SK-N-SH (cell line): Measurements from ENCODE around the gene TAS1R1. TPM values are rescaled to one million over a fixed set of nuclear protein-coding genes. Genes with fewer than 3 reads are reported as not detected.

Source experiments
- CTCF ChIA-PET: fragments of 300-600, 350-600 bp; formaldehyde crosslinking; extraction: SDS; loops from one replicate; lab custom pipeline; 2021; lab: Yijun Ruan, JAX
- POLR2A ChIA-PET: fragments of 350-600 bp; sonication (Branson Sonifier 250); formaldehyde crosslinking; extraction: SDS; loops from one replicate; lab custom pipeline; 2020; ENCODE audit warnings: antibody characterized with exemption, inconsistent platforms; lab: Yijun Ruan, JAX
- DNase-seq: peaks from one replicate; pipeline ENCODE4 v3.0.0; 2012
- H2AFZ ChIP-seq: fragments of 200-600 bp; sonication (generic); 2 replicates; pipeline ENCODE4 v1.8.1; 2016; ENCODE audit warnings: antibody characterized with exemption, mild to moderate bottlenecking, low read depth
- H3F3A ChIP-seq: fragments of 200-600 bp; sonication (generic); replicated peaks from 2 replicates; pipeline ENCODE3; 2016; ENCODE audit warnings: antibody characterized with exemption, mild to moderate bottlenecking; ENCODE audit not compliant: insufficient read depth
- H3K27ac ChIP-seq, 2 experiments: fragments of 200-500 bp in 1 of 2; fragments of 200-600 bp in 1 of 2; sonication (Bioruptor generic) in 1 of 2; sonication (generic), shearing (Covaris generic) in 1 of 2; 2 replicates each; pipeline versions ENCODE4 v1.5.1 to v1.6.1; 2014 to 2016; ENCODE audit warnings: low read depth in 2 of 2, inconsistent platforms in 1 of 2, low read length in 1 of 2, mild to moderate bottlenecking in 1 of 2, mixed read lengths in 1 of 2
- H3K27me3 ChIP-seq: fragments of 200-600 bp; sonication (generic), shearing (Covaris generic); 2 replicates; pipeline ENCODE4 v1.6.1; 2016; ENCODE audit warnings: mixed run types; ENCODE audit not compliant: insufficient read depth
- H3K36me3 ChIP-seq, 2 experiments: fragments of 200-500 bp in 1 of 2; fragments of 200-600 bp in 1 of 2; sonication (Bioruptor generic) in 1 of 2; sonication (generic) in 1 of 2; replicated peaks in 1 of 2; 2 replicates each; pipeline versions ENCODE3 to v1.5.1; 2014 to 2016; ENCODE audit warnings: low read length in 1 of 2, mild to moderate bottlenecking in 1 of 2; ENCODE audit not compliant: insufficient read depth in 2 of 2, control insufficient read depth in 1 of 2
- H3K4me1 ChIP-seq, 2 experiments: fragments of 200-500 bp in 1 of 2; fragments of 200-600 bp in 1 of 2; sonication (Bioruptor generic) in 1 of 2; sonication (generic), shearing (Covaris generic) in 1 of 2; 2 replicates each; pipeline versions ENCODE4 v1.5.1 to v1.6.1; 2014 to 2016; ENCODE audit warnings: low read depth in 1 of 2, low read length in 1 of 2, mixed run types in 1 of 2; ENCODE audit not compliant: insufficient read depth in 2 of 2, control insufficient read depth in 1 of 2
- H3K4me2 ChIP-seq: fragments of 200-600 bp; sonication (generic), shearing (Covaris generic); 2 replicates; pipeline ENCODE4 v1.6.1; 2017; ENCODE audit warnings: mixed run types
- H3K4me3 ChIP-seq, 2 experiments: fragments of 200-500 bp in 1 of 2; fragments of 200-600 bp in 1 of 2; sonication (Bioruptor generic) in 1 of 2; sonication (generic), shearing (Covaris generic) in 1 of 2; 2 replicates each; pipeline versions ENCODE4 v1.5.1 to v1.8.1; 2014 to 2016; ENCODE audit warnings: low read depth in 2 of 2, inconsistent platforms in 1 of 2, low read length in 1 of 2, mild to moderate bottlenecking in 1 of 2, mixed read lengths in 1 of 2, moderate library complexity in 1 of 2
- H3K79me2 ChIP-seq: fragments of 200-600 bp; sonication (generic); 2 replicates; pipeline ENCODE4 v1.8.1; 2017; ENCODE audit warnings: mild to moderate bottlenecking; ENCODE audit not compliant: insufficient read depth
- H3K9ac ChIP-seq: fragments of 200-600 bp; sonication (generic); 2 replicates; pipeline ENCODE4 v1.6.1; 2017; ENCODE audit warnings: mixed run types
- H3K9me2 ChIP-seq: fragments of 200-600 bp; sonication (generic); 2 replicates; pipeline ENCODE4 v1.6.1; 2017; ENCODE audit warnings: mixed run types
- H3K9me3 ChIP-seq: fragments of 200-600 bp; sonication (generic); 2 replicates; pipeline ENCODE4 v1.6.1; 2017; ENCODE audit warnings: mixed run types, mild to moderate bottlenecking, moderate library complexity
- H4K20me1 ChIP-seq: fragments of 200-600 bp; sonication (generic); 2 replicates; pipeline ENCODE4 v1.6.1; 2017; ENCODE audit warnings: mild to moderate bottlenecking, mixed run types; ENCODE audit not compliant: insufficient read depth
- CTCF ChIP-seq: fragments of 200-600 bp; sonication (generic); IDR thresholded peaks from 2 replicates; pipeline ENCODE4 v1.6.1; 2017; ENCODE audit warnings: antibody characterized with exemption, mild to moderate bottlenecking, moderate library complexity
- ELF1 ChIP-seq: IDR thresholded peaks from 2 replicates; pipeline ENCODE4 v1.4.0; 2012
- EZH2phosphoT487 ChIP-seq: fragments of 200-600 bp; sonication (generic); IDR thresholded peaks from 2 replicates; pipeline ENCODE4 v1.6.1; 2017; ENCODE audit warnings: low read depth, mixed run types, mild to moderate bottlenecking, antibody characterized with exemption, moderate library complexity, borderline replicate concordance
- FOXJ3 ChIP-seq: sonication (generic); formaldehyde crosslinking; IDR thresholded peaks from 2 replicates; pipeline ENCODE4 v1.5.1; 2020; ENCODE audit warnings: mild to moderate bottlenecking, missing genetic modification reagents
- IRF3 ChIP-seq: fragments of 150-350 bp; IDR thresholded peaks from 2 replicates; pipeline ENCODE4 v1.6.1; 2016; ENCODE audit warnings: mild to moderate bottlenecking, low read depth, low read length
- JUND ChIP-seq: IDR thresholded peaks from 2 replicates; pipeline ENCODE4 v1.4.0; 2012
- MEF2A ChIP-seq: IDR thresholded peaks from 2 replicates; pipeline ENCODE4 v1.4.0; 2012; ENCODE audit warnings: low read depth, borderline replicate concordance
- MXI1 ChIP-seq: IDR thresholded peaks from 2 replicates; pipeline ENCODE4 v1.6.1; 2012; ENCODE audit warnings: mild to moderate bottlenecking, low read depth, low read length, improper control_type of control experiment
- NFIC ChIP-seq: IDR thresholded peaks from 2 replicates; pipeline ENCODE4 v1.4.0; 2012; ENCODE audit warnings: borderline replicate concordance
- NRF1 ChIP-seq: IDR thresholded peaks from 2 replicates; pipeline ENCODE4 v1.6.1; 2012; ENCODE audit warnings: low read depth, mild to moderate bottlenecking, low read length
- PBX3 ChIP-seq: IDR thresholded peaks from 2 replicates; pipeline ENCODE4; 2012
- POLR2AphosphoS5 ChIP-seq: IDR thresholded peaks from 2 replicates; pipeline ENCODE4 v1.6.1; 2012; ENCODE audit warnings: low read depth, low read length
- RAD21 ChIP-seq: IDR thresholded peaks from 2 replicates; pipeline ENCODE4 v1.6.1; 2012; ENCODE audit warnings: mild to moderate bottlenecking, low read length
- RXRA ChIP-seq: IDR thresholded peaks from 2 replicates; pipeline ENCODE4 v1.4.0; 2012; ENCODE audit warnings: low read depth, mild to moderate bottlenecking, borderline replicate concordance
- TAF1 ChIP-seq: IDR thresholded peaks from 2 replicates; pipeline ENCODE4 v1.6.1; 2012; ENCODE audit warnings: low read depth, mild to moderate bottlenecking, low read length, moderate library complexity, borderline replicate concordance
- TCF12 ChIP-seq: IDR thresholded peaks from 2 replicates; pipeline ENCODE4 v1.4.0; 2012
- TEAD4 ChIP-seq: IDR thresholded peaks from 2 replicates; pipeline ENCODE4 v1.4.0; 2012; ENCODE audit warnings: mild to moderate bottlenecking, borderline replicate concordance; ENCODE audit not compliant: insufficient read depth
- YY1 ChIP-seq: IDR thresholded peaks from 2 replicates; pipeline ENCODE4 v1.4.0; 2012; ENCODE audit warnings: low read depth, mild to moderate bottlenecking
- WGBS: methylation state at CpG from one replicate; pipeline ENCODE4 v1.1.6; 2017; ENCODE audit warnings: low lambda C conversion rate; 5-methylcytosine and 5-hydroxymethylcytosine counted together
- polyA plus RNA-seq, 3 experiments: library from polyadenylated mRNA; depleted of rRNA; stranded (reverse); fragments of >200 nt; gene quantifications; 2 replicates each; pipeline ENCODE4 v1.2.3, GENCODE V29; 2012

TAS1R1 gene
- polyA plus RNA-seq, 1 of the 3 experiments (the other 2 are of a cell fraction): not detected

- POLR2A ChIA-PET: no interaction called here
- H3K4me2 ChIP-seq: no peak overlapping the region
- no peaks in the 10 kb centered on the region for H3K79me2 ChIP-seq
- no peaks in the 10 kb centered on the region for H3F3A ChIP-seq
- CTCF ChIA-PET: interaction anchor here (1.8 to 17.4 kb wide), 3 partner anchors 10 to 18 kb away, joined by 8 to 211 read pairs (median 14); partner anchors contain the start of gene PLEKHG5
- no peak overlapping the region for H2AFZ ChIP-seq
- H4K20me1 ChIP-seq: no peaks in the 10 kb centered on the region
- H3K4me3 ChIP-seq: no peak overlapping the region
- H3K27ac ChIP-seq: peak overlapping the region in 1 of 2 experiments; percentile 93; a peak in 1 of 4 replicates
- DNase-seq: peak; percentile 23
- H3K9ac ChIP-seq: no peak overlapping the region
- H3K9me2 ChIP-seq: no peaks in the 10 kb centered on the region
- no peak for TF ChIP-seq YY1
- no peak for TF ChIP-seq MXI1
- TF ChIP-seq NRF1: no peak
- TF ChIP-seq CTCF: no peak
- TF ChIP-seq NFIC: no peak
- no peaks in the 10 kb centered on the region for H3K36me3 ChIP-seq
- WGBS: 82% methylated on average over 8 of the region's 31 CpGs
- peaks cover 0 to 89% of the 10 kb centered on the region in 2 experiments; a peak in 2 of 4 replicates for H3K4me1 ChIP-seq
- no peaks in the 10 kb centered on the region for H3K9me3 ChIP-seq
- no peaks in the 10 kb centered on the region for H3K27me3 ChIP-seq
Measured at GRCh38 chr1:6505367-6506209, 49.5 kb upstream of the TAS1R1 start.

GRCh38 chr1:6506210-6507036 lies 48.7 kb upstream of the TAS1R1 start:
- H3K79me2 ChIP-seq: no peaks in the 10 kb centered on the region
- no peak overlapping the region for H3K4me3 ChIP-seq
- no peak for TF ChIP-seq CTCF
- no peak for TF ChIP-seq YY1
- TF ChIP-seq JUND: no peak
- no peak for TF ChIP-seq FOXJ3
- TF ChIP-seq MEF2A: no peak
- no peak for TF ChIP-seq TCF12
- TF ChIP-seq RXRA: no peak
- TF ChIP-seq POLR2AphosphoS5: no peak
- no peak for TF ChIP-seq RAD21
- no peak for TF ChIP-seq IRF3
- TF ChIP-seq ELF1: no peak
- TF ChIP-seq PBX3: no peak
- no peak for TF ChIP-seq TAF1
- no peak for TF ChIP-seq TEAD4
- TF ChIP-seq EZH2phosphoT487: no peak
- ChIA-PET POLR2A (interaction anchor here (1.0 to 1.6 kb wide), 5 partner anchors 8 to 15 kb away, joined by 3 to 10 read pairs (median 4); partner anchors contain the start of gene PLEKHG5), CTCF (interaction anchor here (0.5 to 17.4 kb wide), 6 partner anchors 11 to 142 kb away, joined by 3 to 211 read pairs (median 7); partner anchors contain the start of gene PLEKHG5)
- H4K20me1 ChIP-seq: no peaks in the 10 kb centered on the region
- H3K36me3 ChIP-seq: no peaks in the 10 kb centered on the region
- no peaks in the 10 kb centered on the region for H3K27me3 ChIP-seq
- DNase-seq: peak; percentile 40
- H3K9me3 ChIP-seq: no peaks in the 10 kb centered on the region
- H3K4me2 ChIP-seq: no peak overlapping the region
- H3K27ac ChIP-seq: peak overlapping the region in 1 of 2 experiments; percentile 93; a peak in 2 of 4 replicates
- H3K9ac ChIP-seq: no peak overlapping the region
- no peaks in the 10 kb centered on the region for H3K9me2 ChIP-seq
- no peaks in the 10 kb centered on the region for H3F3A ChIP-seq
- no peak overlapping the region for H2AFZ ChIP-seq
- H3K4me1 ChIP-seq: peaks cover 0 to 89% of the 10 kb centered on the region in 2 experiments; a peak in 2 of 4 replicates
- 89% methylated on average over 22 of the region's 31 CpGs for WGBS
